Activated CD8-positive, alpha-beta memory T cell treated with anti-CD3 and anti-CD28 coated beads for 24 hours (primary cell): ENCODE measurements around the gene TOGARAM2.

ENCODE experiments used
- DNase-seq: peaks from one replicate; pipeline ENCODE4 v3.0.0-alpha.2; 2020

The TOGARAM2 gene

DNA sequence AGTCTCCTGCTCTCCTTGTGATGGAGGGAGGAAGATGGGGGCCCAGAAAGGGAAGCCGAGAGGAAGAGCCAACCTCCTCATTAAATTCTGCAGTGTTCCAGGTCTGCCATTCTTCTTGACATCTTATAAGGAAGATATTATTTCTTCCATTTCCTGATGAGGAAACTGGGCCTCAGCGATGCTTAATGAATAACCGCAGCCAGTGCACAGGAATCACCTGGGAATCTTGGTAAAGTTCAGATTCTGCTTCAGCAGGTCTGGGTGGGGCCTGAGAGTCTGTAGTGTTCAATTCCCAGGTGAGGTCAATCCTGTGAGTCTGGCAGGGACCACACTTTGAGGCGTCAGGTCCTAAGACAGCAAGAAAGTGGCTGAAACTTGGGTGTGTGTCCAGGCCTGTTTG lies 75.9 kb downstream of the TOGARAM2 start:
- no peak for DNase-seq

DNA sequence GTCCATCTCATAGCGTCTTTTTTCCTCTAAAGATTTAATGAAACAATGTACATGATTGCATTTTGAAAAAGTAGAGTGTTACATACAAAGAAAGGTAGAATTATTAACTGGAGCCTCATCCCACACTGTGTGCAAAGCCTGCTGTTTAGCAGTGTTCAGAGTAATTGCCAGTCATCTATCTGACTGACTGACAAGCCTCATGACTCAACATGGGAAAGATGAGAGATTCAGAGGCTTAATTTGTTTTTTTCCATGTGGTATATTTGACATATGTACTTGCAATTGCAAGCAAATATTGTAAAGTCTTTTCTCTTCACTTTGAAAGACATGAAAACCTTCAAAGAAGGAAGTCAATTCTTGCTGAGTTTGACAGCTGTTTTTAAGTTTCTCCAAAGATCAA lies 78.5 kb downstream of the TOGARAM2 start:
- DNase-seq = no peak

DNA sequence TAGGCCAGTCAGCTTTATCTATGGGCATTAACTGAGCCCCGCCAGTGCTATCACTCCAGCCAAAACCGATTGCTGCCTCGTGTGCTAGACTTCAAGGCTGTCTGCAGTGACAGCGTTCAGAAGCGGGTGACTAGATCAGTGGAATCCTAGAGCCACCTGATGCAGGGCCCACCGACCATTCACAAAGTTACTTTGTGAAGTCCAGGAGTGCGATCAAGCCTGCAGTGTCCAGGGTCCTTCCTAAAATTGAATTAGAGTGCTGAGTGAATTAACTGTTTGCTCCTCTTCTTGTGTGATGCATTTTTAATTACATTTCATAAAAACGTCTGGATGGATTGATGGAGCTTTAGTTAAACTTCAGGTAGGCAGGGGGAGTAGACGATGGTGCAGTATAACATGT lies 79.3 kb downstream of the TOGARAM2 start:
- DNase-seq = no peak

DNA sequence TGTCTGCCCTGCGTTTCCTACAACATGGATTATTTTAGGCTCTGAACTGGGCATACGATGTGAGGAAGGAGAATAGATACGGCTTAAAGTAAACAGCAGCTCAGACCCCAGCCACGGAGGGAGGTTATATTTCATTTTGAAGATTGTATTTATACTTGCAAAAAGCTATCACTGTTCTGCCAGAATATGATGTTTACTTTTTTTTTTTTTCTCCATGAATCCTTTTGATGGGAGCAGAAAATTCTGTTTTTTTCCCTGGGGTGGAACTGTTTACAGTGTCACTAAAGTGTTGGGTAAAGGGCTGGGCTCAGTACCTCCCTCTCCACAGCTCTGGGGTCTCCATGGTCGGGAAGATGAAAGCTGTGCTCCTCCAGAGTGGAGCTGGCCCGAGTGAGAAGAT lies 80.1 kb downstream of the TOGARAM2 start:
- no peak for DNase-seq

DNA sequence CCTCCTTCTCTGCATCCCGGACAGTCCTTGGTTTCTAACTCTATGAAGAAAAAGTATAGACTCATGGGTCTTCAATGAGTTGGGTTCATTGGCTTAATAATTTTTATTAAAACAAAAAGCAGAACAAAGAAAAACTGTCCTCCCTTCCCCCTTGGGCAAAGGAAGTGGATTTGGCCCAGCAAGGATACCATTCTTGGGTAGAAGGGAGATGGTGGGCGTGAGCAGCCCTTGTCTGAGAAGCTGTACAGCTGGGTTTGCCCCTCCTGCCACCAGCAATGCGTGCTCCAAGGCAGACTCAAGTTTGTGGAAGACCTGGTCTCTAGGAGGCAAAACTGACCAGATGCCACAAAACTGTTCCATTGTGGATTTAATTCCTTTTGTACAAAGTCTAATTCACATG lies 80.5 kb downstream of the TOGARAM2 start:
- no peak for DNase-seq

DNA sequence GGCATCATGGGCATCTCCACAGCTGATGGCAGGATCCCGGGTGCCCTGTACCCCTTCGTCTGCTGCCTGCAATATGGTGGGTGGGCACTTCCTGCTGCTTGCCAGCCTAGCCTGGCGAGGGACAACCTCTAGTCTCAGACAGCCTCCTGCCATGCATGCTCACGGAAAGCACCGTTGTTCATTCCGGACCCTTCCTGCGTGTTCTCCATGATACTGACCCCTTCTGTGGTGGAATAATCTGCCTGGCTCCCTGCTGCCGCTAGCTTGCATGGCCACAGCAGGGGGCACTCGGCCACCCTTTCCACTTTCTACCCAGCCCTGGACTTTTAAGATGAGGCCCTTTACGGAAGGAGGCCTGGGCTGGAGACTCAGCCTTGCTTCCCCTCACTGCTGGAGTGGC lies 81.3 kb downstream of the TOGARAM2 start:
- DNase-seq = no peak

DNA sequence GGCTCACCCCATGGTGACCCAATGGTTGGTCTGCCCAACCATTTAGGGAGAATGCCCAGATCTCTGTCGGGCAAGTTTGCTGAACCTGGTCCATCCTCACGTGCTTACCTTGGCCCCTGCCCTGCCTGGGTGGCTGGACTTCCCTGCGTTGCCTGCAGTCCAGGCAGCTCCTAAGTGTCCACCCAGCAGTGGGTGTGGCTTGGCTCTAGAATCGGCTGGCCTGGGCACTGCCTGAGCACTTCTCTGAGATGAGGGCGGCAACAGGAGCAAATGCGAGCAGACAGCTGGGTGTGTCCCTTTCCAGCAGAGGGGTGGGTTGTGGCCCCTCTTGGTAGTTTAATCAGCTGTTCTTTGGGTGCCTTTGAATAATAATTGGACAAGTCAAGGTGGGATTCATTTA lies 82.0 kb downstream of the TOGARAM2 start:
- DNase-seq = no peak

DNA sequence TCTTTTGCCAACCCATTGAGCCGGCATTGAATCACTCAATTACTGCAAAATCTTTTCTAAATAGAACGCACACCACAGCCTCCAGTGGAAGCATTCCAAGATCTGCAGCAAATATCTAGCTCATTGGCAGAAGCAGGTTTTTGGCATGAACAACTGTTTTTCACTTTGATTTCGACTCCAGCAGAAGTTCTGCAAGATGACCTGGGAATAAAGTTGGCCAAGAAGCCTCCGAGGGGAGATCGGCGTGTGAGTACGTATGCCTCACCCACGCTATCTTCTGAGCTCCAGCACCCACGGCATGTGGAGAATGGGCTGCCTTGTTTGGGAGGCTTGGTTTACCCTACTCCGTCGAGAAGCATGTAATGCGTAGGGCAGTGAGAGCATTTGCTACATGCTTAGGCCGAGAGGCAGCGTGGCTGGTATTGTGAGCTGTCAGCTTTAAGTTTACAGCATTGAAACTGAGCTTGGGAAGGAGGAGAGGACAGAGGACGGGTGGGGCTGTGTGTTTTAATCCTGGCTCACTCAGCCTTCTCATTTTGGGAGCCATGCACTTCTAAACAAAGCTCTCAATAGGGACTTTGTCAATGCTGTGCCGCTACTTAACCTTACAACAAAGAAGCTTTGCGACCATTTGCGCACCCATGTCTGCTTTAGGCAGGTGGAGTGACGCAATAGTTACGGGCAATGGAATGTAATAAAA lies 82.7 kb downstream of the TOGARAM2 start:
- DNase-seq = no peak

DNA sequence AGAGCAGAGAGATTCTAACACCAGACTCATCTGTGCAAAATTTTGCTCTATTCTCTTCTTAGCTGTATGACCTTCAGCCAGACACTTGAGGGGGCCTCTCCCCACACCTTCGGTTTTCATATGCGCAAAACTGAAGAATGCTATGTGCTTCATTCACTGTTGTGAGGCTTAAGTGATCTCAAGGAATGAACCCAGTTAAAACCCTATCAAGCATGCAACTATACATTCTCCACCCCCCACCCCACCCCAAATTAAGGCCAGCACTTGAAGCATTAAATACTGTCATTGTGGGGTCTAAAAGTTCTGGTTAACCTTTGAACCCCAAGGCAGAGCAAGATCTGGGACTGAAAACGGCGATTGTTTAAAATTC lies 83.2 kb downstream of the TOGARAM2 start:
- DNase-seq = no peak

DNA sequence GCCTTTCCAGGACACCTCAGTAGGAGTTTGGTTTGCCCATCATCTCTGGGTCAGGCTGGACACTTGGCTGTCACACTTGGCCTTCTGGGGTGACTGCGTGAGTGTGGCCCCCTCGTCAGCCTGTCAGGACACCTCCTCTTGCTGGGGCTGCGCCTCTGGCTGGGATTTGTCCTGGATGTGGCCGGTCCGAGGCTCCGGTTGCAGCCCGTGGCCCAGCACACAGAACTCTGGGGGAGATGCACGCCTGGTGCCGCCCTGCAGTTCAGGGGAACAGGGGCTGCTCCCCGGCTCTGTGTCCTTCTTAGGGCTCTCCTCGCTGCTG lies 83.6 kb downstream of the TOGARAM2 start:
- DNase-seq = no peak

DNA sequence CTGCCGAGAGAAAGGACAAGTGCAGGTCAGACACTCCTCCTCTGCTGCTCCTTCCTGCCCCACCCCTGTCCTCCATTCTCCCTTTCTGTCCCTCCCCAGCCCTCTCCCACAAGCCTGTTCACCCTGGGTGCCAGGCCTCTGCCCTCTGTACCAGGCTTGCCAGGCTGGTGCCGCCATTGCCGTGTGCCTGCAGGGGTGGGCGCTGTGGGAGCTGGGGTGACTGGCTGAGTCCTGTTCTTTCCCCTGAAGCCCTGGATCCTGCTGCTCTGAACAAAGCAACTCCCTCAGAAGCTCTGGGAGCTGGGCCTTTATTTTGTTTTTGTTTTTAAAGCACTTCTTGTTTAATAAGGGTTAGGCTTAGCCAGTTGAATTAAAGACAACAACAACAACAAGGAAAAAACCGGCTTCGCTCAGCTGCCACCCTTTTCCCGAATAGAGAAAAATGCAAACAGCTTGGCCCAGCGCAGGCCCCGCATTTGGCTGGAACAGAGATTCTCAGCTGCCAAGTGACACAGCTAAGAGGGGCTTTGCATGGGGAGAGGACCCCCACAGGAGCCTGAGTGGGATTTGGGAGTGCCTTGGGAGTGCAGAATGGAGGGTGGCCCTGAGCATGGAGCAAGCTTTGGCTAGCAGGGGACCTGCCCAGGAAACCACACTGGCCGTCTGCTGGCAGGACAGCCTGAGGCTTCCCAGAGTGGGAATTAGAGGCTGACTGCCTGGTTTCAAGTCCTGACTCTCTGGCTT lies 84.1 kb downstream of the TOGARAM2 start:
- DNase-seq = no peak

DNA sequence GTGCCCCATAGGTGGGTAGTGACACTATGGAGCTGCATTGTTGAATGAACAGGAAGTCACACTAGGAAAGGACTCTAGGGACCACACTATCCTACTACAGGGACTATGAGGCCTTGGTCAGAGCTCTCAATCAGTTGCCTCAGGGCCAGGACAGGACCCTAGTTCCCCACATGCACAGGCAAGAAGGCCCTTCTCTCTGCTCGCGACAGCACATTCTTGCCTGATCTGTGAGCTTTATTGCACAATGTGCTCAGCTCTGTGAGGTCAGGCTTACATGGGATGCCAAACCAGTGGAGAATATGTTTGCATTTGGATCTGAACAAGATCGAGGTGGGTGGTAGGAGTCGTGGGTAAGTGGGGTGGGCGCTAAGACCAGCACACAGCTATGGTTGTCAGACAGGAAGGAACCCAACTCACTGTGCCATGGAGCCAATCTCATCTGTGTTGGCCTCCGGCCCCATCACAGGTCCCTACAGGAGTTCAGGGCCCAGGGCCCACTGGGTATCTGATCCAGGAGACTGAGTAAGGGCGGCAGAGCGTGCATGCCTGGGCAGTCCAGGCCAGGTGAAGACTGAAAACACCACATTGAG lies 85.3 kb downstream of the TOGARAM2 start:
- no peak for DNase-seq

DNA sequence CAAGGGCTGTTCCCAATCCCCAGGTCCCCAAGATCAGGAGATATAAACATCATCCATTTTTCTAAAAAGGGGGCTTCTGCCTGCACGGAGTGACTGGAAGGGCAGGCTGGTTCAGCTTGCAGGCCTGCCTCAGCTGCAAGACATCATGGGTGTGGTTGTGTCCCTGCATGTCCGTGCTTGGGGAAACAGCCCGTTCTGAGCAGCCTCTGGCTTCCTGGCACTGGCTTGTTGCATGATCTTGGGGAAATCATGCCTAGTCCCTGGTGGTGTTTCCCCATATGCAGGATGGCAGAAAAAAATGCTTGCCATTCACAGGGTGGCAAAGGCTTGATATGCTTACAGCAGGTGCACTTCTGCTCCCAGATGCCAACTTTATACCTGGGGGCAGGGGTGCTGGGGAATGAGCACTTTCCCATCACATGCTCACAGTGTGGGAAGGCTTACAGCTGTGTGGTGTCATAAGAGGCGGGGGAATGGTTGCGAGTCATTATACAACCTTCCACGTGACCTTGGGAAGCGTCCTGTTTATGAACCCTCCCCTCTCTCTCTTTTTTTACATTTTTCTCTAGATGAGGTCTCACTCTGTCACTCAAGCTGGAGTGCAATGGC lies 86.0 kb downstream of the TOGARAM2 start:
- DNase-seq = no peak

DNA sequence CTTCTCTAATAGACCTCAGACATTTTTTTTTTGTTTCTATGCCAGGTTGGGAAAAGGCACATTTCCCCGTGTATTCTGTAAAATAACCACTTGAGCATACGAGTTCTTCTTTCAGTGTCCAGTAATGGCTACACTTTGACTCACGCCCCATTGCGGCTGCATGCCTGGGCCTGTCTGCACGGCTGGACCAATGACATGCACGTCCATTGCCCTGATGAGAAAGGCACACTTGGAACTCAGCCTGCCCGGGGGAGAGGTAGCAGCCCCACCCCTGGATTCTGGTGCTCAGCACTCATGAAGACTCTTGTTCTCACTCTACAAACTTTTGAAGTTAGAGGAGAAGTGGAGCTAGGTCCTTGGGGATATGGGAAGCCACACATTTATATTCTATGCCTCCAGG lies 87.4 kb downstream of the TOGARAM2 start:
- no peak for DNase-seq

DNA sequence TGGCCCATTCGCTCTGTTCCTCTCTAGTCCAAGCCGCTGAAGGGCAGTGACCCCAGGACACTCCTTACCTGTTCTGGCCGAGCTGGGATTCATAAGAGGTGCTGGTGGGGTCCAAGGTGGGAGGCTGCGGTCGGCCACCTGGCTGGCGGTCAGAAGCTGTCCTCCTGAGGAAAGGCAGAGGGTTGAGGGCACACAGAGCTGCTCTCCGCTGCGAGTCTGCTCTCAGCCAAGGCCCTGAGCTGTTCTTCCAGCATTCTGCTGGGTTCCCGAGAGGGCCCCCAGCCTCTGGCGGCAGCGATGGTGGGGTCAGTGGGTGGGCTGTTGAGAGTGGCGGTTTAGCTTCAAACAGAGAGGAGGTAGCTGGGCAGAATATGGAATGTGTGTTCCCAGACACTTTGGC lies 89.4 kb downstream of the TOGARAM2 start:
- DNase-seq = peak; percentile 15

DNA sequence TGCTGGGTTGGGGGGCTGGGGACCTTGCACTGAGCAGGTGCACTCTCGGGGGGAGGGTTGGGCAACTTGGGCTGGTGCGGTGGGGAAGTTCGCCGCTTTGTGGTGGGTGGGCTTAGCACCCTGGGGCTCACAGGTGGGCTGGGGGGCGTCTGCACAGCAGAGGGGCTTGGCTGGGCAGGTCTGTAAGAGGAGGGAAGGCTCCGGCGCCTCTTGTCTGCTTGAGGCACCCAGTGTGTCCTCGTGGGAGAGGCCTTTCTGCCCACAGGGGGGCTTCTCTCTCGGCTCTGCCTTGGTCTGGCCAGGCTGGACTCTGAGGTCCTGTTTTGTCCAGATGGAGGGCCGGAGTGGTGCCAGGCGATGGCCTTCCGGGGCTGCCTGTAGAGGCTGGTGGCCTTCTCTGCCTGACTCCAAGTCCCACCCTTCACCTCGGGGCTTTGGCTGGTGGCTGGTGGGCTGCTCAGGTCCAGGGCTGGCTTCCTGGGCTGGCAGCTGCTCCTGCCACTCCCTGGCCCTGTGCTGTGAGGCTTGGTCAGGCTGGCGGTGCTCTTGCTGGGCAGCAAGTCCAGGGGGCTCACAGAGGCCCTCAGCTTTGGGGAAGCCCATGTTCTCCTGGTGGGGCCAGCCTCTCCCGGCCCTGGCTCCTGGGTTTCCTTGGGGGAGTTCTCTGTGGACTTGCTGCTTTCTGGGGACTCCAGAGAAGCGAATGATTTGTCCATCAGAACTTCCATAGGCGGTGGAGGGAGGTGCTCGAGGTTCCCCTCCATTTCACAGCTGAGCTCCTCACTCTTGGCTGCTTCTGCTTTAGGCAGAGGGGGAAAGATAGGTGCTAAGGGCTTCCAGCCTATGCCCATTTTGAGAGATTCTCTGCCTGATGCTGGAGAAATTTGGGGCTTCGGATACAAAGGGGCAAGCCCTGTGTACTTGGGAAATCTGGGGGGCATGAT lies 90.2 kb downstream of the TOGARAM2 start:
- no peak for DNase-seq

DNA sequence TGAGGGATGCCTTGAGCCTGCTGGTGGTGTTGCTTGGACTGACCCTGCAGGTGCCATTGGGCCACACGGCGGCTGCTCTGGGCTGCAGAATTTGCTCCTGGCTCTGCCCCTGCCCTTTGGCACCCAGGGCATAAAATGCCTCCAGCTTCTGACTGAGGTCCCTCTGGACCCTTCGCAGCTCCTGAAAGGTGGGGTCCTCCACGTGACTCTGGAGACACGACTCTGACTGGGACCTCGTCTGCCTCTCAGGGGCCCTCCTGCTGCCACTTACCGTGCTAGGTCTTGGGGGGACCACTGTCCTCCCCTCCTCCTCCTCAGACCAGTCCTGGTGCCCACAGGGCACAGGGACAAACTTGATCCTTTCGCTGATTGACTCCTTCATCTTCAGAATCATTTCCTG lies 91.2 kb downstream of the TOGARAM2 start:
- DNase-seq = no peak

DNA sequence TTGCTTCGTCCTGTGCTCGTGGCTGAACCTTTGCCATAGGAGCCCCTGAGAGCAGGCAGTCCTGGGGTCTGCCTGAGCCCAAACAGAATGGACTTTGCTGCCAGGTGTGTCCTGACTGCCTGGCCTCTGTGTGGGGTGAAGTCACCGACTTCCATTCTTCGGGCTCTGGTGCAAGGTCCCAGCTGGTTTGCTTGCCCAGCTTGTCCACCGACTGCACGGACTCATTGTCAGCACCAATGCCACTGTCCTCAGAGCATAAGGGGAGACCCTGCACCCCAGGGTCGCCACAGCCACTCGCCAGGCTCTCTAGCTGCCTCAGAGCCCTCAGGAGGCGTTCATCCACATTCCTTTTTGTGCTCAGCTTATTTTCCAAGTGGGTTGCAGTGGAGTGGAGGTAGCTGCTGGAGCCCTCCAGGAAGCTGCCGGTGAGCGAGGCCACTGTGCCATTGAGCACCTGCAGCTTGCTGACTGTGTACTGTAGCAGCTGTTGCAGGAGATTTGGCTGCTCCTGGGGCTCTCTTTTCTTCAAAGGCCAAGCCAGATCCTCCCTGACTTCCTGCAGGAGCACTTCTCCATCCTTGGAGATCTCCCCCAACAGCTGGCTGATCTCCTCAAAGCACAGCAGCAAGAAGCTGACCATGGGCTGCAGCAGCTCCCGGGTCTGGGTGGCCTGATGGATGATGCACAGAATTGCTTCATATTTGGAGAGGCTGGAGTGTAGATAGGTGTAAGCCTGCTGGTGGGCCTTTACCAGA lies 92.0 kb downstream of the TOGARAM2 start:
- no peak for DNase-seq

DNA sequence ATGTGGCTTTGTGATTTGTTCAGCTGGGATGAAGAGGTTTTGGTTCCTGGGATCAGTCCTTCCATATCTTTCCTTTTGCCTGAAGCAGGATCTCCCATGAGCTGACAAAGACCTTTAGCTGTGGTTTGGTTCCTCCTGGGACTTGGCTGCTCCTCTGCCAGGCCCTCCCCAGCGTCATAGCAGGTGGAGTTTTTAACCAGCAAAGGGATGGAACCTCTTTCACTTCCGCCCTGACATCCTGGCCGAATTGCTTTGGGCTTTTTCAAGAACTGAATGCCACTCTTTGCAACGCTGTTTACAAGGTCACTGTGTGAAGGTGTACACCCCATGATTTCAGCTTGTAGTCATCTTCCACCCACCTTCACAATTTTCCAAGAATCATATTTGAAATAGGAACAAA lies 92.8 kb downstream of the TOGARAM2 start:
- DNase-seq = peak; percentile 11

DNA sequence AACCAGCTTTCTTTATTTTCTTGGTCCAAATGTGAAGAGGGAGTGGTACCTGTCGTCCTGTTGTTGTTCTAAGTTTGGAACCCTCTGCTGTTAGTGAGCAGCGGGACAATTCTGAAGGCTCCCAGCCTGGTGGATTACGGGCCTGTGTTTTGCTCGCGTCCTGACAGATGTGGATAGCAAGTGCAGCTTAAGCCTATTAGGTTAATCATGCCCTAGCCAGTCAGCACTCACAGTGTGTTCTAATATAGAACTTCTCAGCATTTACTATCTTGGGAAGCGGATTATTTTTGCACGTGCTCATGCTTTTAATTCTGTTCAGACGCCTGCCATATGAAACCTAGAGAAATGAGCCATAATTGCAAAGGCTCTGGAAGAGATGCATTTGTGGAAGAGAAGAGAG lies 93.3 kb downstream of the TOGARAM2 start, which contains the start of gene PCARE:
Gene PCARE, minus strand, starts transcription at position 113 of the 400 bp plus-strand sequence. CDS start 262 bp downstream, outside the sequence.
- peak; percentile 7 for DNase-seq

DNA sequence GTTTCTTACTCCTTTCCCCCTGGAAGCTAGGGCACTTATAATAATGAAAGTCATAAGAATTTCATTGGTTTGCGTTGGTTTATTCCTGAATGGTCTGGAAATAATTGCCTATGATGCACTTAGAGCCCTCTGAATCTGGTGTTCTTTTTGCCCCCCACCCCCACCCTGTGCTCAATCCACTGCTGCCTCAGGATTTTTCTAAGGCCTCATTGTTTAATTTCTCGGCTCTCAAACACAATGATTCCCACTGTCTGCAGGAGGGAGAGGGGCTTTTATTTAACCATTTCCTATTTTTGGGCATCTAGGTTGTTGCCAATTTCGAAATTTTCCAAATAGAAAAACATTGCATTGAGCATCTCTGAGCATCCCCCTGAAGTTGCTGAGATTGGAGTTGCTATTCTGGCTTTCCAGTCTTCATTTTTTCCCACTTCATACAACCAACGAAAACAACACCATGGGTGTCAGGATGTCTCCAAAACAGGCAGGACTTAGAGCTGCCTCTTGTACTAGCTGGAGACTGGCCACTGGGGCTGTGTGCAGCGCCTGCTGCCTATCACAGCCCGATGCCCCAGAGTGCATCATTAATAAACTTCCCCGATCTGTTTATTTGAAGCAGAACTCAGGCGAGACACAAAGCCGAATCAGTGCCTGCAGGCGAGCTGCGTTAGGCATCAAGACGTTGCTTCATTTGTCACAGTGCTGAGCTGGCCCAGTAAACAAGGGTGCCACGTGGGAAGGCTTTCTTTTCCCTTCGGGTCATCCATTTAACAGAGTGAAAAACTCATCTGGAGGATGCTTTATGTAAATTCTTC lies 95.0 kb downstream of the TOGARAM2 start:
- DNase-seq = no peak
